ENCODE data around the gene TMEM40.

TMEM40 gene

GRCh38 chr3:12759097-12759679, at the start of gene TMEM40:
TSS of gene TMEM40 (minus strand) at chr3:12759259. CDS start at chr3:12749832, 9,427 bp downstream.
- no peaks in the 10 kb centered on the region for H3K36me3 ChIP-seq (replicated peaks; ENCODE audit: low read depth, low read length)
- no peak within 1 kb of the TSS for H3K4me3 ChIP-seq (ENCODE audit: low read length)
- H3K9me3 ChIP-seq (ENCODE audit: insufficient read depth, low read length): no peaks in the 10 kb centered on the region
- no peaks in the 10 kb centered on the region for H3K79me2 ChIP-seq (ENCODE audit: low read length)
- H3K4me1 ChIP-seq (ENCODE audit: low read length): peaks cover 12% of the 10 kb centered on the region
- H3K9ac ChIP-seq (ENCODE audit: low read length): no peak within 1 kb of the TSS
- peaks cover 32% of the 10 kb centered on the region for H3K27me3 ChIP-seq (ENCODE audit: low read depth, low read length)
- H2AFZ ChIP-seq (ENCODE audit: low read depth, low read length): no peak within 1 kb of the TSS
- TF ChIP-seq, protein P1, sequence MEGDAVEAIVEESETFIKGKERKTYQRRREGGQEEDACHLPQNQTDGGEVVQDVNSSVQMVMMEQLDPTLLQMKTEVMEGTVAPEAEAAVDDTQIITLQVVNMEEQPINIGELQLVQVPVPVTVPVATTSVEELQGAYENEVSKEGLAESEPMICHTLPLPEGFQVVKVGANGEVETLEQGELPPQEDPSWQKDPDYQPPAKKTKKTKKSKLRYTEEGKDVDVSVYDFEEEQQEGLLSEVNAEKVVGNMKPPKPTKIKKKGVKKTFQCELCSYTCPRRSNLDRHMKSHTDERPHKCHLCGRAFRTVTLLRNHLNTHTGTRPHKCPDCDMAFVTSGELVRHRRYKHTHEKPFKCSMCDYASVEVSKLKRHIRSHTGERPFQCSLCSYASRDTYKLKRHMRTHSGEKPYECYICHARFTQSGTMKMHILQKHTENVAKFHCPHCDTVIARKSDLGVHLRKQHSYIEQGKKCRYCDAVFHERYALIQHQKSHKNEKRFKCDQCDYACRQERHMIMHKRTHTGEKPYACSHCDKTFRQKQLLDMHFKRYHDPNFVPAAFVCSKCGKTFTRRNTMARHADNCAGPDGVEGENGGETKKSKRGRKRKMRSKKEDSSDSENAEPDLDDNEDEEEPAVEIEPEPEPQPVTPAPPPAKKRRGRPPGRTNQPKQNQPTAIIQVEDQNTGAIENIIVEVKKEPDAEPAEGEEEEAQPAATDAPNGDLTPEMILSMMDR (IDR thresholded peaks at IDR 0.05; ENCODE audit: low read depth, low read length): no peak
- no peak for TF ChIP-seq EZH2phosphoT487 (IDR thresholded peaks at IDR 0.05; ENCODE audit: low read depth)
- H4K20me1 ChIP-seq (ENCODE audit: insufficient read depth, low read length): no peaks in the 10 kb centered on the region
- H3K4me2 ChIP-seq (ENCODE audit: low read length): no peak within 1 kb of the TSS
- H3K27ac ChIP-seq (ENCODE audit: low read length): no peak within 1 kb of the TSS

DNA sequence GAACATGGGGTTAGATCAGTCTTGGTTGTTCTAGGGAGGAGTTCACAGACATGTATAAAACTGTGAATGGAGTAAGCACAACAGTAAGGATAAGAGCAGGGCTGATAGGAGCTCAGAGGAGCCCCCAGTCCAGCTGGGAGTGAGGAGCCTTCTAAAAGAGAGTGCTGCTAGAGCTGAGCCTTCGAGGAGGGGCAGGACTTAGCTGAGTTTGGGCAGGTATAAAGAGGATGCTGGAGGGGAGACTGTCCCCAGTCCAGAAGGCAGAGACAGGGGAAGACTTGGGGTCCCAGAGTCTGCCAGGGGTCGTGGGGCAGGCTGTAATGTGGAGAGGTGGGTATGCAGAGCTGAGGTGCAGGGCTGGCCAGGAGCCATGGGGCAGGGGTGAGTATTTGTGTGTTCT, 49.5 kb upstream of the TMEM40 start:
- Histone ChIP-seq H3K4me2 (ENCODE audit: low read length) (no peak overlapping the region), H2AFZ (ENCODE audit: low read depth, low read length) (no peak overlapping the region), H3K79me2 (ENCODE audit: low read length) (no peaks in the 10 kb centered on the region), H3K4me3 (ENCODE audit: low read length) (no peak overlapping the region), H4K20me1 (ENCODE audit: insufficient read depth, low read length) (no peaks in the 10 kb centered on the region), H3K27me3 (ENCODE audit: low read depth, low read length) (peaks cover 35% of the 10 kb centered on the region), H3K9ac (ENCODE audit: low read length) (no peak overlapping the region), H3K36me3 (replicated peaks; ENCODE audit: low read depth, low read length) (no peaks in the 10 kb centered on the region), H3K27ac (ENCODE audit: low read length) (no peak overlapping the region), H3K9me3 (ENCODE audit: insufficient read depth, low read length) (no peaks in the 10 kb centered on the region), H3K4me1 (ENCODE audit: low read length) (peaks cover 10% of the 10 kb centered on the region)
- TF ChIP-seq EZH2phosphoT487 (IDR thresholded peaks at IDR 0.05; ENCODE audit: low read depth): no peak
- TF ChIP-seq, protein P1 (IDR thresholded peaks at IDR 0.05; ENCODE audit: low read depth, low read length): no peak

GRCh38 chr3:12807601-12808359, 48.7 kb upstream of the TMEM40 start:
- TF ChIP-seq, protein P1 (IDR thresholded peaks at IDR 0.05; ENCODE audit: low read depth, low read length): no peak
- TF ChIP-seq EZH2phosphoT487 (IDR thresholded peaks at IDR 0.05; ENCODE audit: low read depth): no peak
- no peak overlapping the region for H3K4me3 ChIP-seq (ENCODE audit: low read length)
- H3K36me3 ChIP-seq (replicated peaks; ENCODE audit: low read depth, low read length): no peaks in the 10 kb centered on the region
- H3K4me1 ChIP-seq (ENCODE audit: low read length): peaks cover 10% of the 10 kb centered on the region
- H3K4me2 ChIP-seq (ENCODE audit: low read length): no peak overlapping the region
- no peak overlapping the region for H2AFZ ChIP-seq (ENCODE audit: low read depth, low read length)
- H4K20me1 ChIP-seq (ENCODE audit: insufficient read depth, low read length): no peaks in the 10 kb centered on the region
- no peaks in the 10 kb centered on the region for H3K79me2 ChIP-seq (ENCODE audit: low read length)
- H3K9me3 ChIP-seq (ENCODE audit: insufficient read depth, low read length): no peaks in the 10 kb centered on the region
- H3K27ac ChIP-seq (ENCODE audit: low read length): no peak overlapping the region
- H3K9ac ChIP-seq (ENCODE audit: low read length): no peak overlapping the region
- peaks cover 35% of the 10 kb centered on the region for H3K27me3 ChIP-seq (ENCODE audit: low read depth, low read length)

DNA sequence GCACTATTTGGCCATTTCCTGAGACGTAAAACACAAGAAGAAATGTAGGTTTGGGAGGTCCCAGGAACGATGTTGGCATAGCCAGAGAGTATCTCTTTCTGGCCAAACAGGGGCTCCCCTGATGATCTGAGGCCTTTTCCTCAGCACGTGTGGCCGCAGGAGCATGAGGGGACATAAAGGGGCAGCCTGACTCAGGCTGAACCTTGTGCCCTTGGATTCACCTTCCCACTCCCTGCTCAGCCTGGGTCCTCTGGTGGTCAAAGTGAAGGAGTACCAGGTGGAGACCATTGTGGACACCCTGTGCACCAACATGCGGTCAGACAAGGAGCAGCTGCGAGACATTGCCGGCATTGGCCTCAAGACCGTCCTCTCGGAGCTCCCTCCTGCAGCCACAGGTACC, 48.0 kb upstream of the TMEM40 start:
- Histone ChIP-seq H3K36me3 (replicated peaks; ENCODE audit: low read depth, low read length) (no peaks in the 10 kb centered on the region), H3K9ac (ENCODE audit: low read length) (no peak overlapping the region), H3K9me3 (ENCODE audit: insufficient read depth, low read length) (no peaks in the 10 kb centered on the region), H3K4me3 (ENCODE audit: low read length) (no peak overlapping the region), H3K27me3 (ENCODE audit: low read depth, low read length) (peaks cover 35% of the 10 kb centered on the region), H4K20me1 (ENCODE audit: insufficient read depth, low read length) (no peaks in the 10 kb centered on the region), H3K4me1 (ENCODE audit: low read length) (peaks cover 10% of the 10 kb centered on the region), H3K4me2 (ENCODE audit: low read length) (no peak overlapping the region), H3K27ac (ENCODE audit: low read length) (no peak overlapping the region), H3K79me2 (ENCODE audit: low read length) (no peaks in the 10 kb centered on the region), H2AFZ (ENCODE audit: low read depth, low read length) (no peak overlapping the region)
- TF ChIP-seq EZH2phosphoT487 (IDR thresholded peaks at IDR 0.05; ENCODE audit: low read depth): no peak
- TF ChIP-seq, protein P1 (IDR thresholded peaks at IDR 0.05; ENCODE audit: low read depth, low read length): no peak

Measured in OCI-LY3 (cell line).